PFSK-1 (cell line): ENCODE data around the gene VPS18.

Experiments
- POLR2AphosphoS5 ChIP-seq: IDR thresholded peaks from 2 replicates; pipeline ENCODE4 v1.6.1; 2012; ENCODE audit warnings: low read depth, mild to moderate bottlenecking, control low read depth, low read length, moderate library complexity
- REST ChIP-seq, 2 experiments: IDR thresholded peaks; 2 replicates each; pipeline versions ENCODE4 v1.6.1 to v1.8.0; 2011 to 2012; ENCODE audit warnings: low read depth in 2 of 2, low read length in 2 of 2, control low read depth in 1 of 2, inconsistent platforms in 1 of 2, mild to moderate bottlenecking in 1 of 2, moderate library complexity in 1 of 2; ENCODE audit not compliant: insufficient read depth in 1 of 2
- SIN3A ChIP-seq: IDR thresholded peaks from 2 replicates; pipeline ENCODE4 v1.6.1; 2012; ENCODE audit warnings: mild to moderate bottlenecking, low read length, moderate library complexity, borderline replicate concordance; ENCODE audit not compliant: insufficient read depth
- TAF1 ChIP-seq: IDR thresholded peaks from 2 replicates; pipeline ENCODE4 v1.6.1; 2012; ENCODE audit warnings: low read length, control low read depth, borderline replicate concordance; ENCODE audit not compliant: insufficient read depth

- TF ChIP-seq REST (IDR thresholded peaks at IDR 0.05; ENCODE audit: insufficient read depth in 1 of 2, low read depth in 2 of 2, low read length in 2 of 2) = no peak
- TF ChIP-seq TAF1 = no peak
- TF ChIP-seq POLR2AphosphoS5 = no peak
- no peak for TF ChIP-seq SIN3A
These were observed 42.7 kb downstream of the VPS18 start for GRCh38 chr15:40936709-40937666.
